ENCODE measurements around the gene TPK1. TPM values are rescaled to one million over a fixed set of nuclear protein-coding genes. Genes with fewer than 3 reads are reported as not detected.

TPK1 gene
- total and polyA plus RNA-seq, 2 of the 8 experiments (the other 6 are each of a cell fraction or from before 2014, with no cell fraction given), result 1.9 to 2.7 TPM

DNA sequence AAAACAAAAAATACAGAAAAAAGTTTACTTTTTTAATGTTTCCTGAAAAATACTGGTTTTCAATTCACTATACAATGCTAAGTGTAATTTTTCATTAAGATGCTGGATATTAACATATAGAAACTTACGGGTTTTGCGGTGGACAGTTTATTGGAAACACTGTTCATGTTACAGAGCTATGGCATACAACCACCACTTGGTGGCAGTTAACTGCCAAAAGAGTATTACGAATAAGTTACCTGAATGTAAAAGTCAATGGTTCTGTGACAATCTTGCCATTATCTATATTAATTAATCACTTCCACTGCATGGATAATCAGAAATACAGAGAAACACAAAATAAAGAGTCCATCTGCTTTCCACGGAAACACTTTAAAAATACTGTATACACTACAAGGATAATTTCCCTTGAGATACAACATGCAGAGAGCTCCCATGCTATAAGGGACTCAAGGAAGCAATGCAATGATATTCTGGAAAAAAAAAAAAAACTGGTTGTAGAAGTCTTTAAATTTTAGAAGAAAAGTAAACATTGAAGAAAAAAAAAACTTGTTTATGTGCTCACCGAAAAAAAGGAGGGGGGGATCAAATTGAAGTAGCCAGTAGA, 97.0 kb downstream of the TPK1 start:
- Histone ChIP-seq H2BK15ac (ENCODE audit: low read length) (no peak overlapping the region), H3K4me1 (replicated peaks in 1 of 4; ENCODE audit: control insufficient read depth in 3 of 4, insufficient read depth in 4 of 4, low read length in 3 of 4) (no peaks in the 10 kb centered on the region), H4K91ac (replicated peaks; ENCODE audit: insufficient read length, low read length) (no peak overlapping the region), H3K4ac (replicated peaks; ENCODE audit: insufficient read length, low read depth, low read length) (no peak overlapping the region), H3K9ac (replicated peaks in 1 of 4; ENCODE audit: extremely low read depth in 1 of 4, low read depth in 3 of 4, low read length in 3 of 4) (no peak overlapping the region), H3K23ac (ENCODE audit: insufficient read length) (no peak overlapping the region), H3K4me2 (ENCODE audit: insufficient read depth in 1 of 2, low read depth in 2 of 2, low read length in 2 of 2) (no peak overlapping the region), H3K56ac (replicated peaks; ENCODE audit: insufficient read length, low read depth, low read length) (no peak overlapping the region), H3K27me3 (replicated peaks in 1 of 4; ENCODE audit: control insufficient read depth in 3 of 4, extremely low read depth in 1 of 4, insufficient read depth in 3 of 4, low read length in 3 of 4) (no peaks in the 10 kb centered on the region), H2BK20ac (ENCODE audit: low read length) (no peak overlapping the region), H3K36me3 (ENCODE audit: control insufficient read depth in 2 of 4, insufficient read depth in 4 of 4, low read length in 3 of 4) (no peaks in the 10 kb centered on the region), H2BK120ac (replicated peaks; ENCODE audit: low read depth, low read length) (no peak overlapping the region), H2BK12ac (ENCODE audit: low read depth, low read length) (no peak overlapping the region), H3K14ac (ENCODE audit: insufficient read length) (no peak overlapping the region), H3K9me3 (ENCODE audit: insufficient read depth in 2 of 2, low read depth in 1 of 2, low read length in 1 of 2) (no peaks in the 10 kb centered on the region), H2BK5ac (ENCODE audit: low read depth, low read length) (no peak overlapping the region), H4K5ac (ENCODE audit: insufficient read length, low read depth, low read length) (no peak overlapping the region), H3K27ac (ENCODE audit: low read depth, low read length) (no peak overlapping the region), H2AFZ (ENCODE audit: low read length) (no peak overlapping the region), H4K8ac (ENCODE audit: extremely low read depth, insufficient read depth, low read length) (no peak overlapping the region), H3K79me1 (ENCODE audit: low read depth, low read length) (no peaks in the 10 kb centered on the region), H2AK5ac (ENCODE audit: low read depth, low read length) (no peak overlapping the region), H3K79me2 (ENCODE audit: control insufficient read depth in 1 of 2, insufficient read depth in 2 of 2, low read length in 2 of 2) (no peaks in the 10 kb centered on the region), H3K18ac (ENCODE audit: extremely low read depth, low read length) (no peak overlapping the region), H3K4me3 (ENCODE audit: extremely low read depth in 1 of 4, insufficient read depth in 2 of 4, low read depth in 3 of 4, low read length in 4 of 4) (no peak overlapping the region), H4K20me1 (replicated peaks in 1 of 2; ENCODE audit: control insufficient read depth in 1 of 2, insufficient read depth in 2 of 2, low read length in 2 of 2) (no peaks in the 10 kb centered on the region), H3K23me2 (ENCODE audit: low read depth, low read length) (no peaks in the 10 kb centered on the region)
- FAIRE-seq (peak; percentile 39), DNase-seq (ENCODE audit: low read depth in 1 of 2, low spot score in 2 of 2) (no peak)
- ChIA-PET POLR2A (ENCODE audit: partially characterized antibody) (no interaction called here), CTCF (ENCODE audit: partially characterized antibody) (interaction anchor here (0.6 to 5.9 kb wide), 23 partner anchors 10 to 820 kb away, joined by 3 to 30 read pairs (median 3); no protein-coding TSS in a partner anchor)
- TF ChIP-seq EZH2 (IDR thresholded peaks at IDR 0.05; ENCODE audit: low read depth, low read length, severe bottlenecking) (no peak), SIRT6 (IDR thresholded peaks at IDR 0.05; ENCODE audit: low read length) (no peak), TBP (IDR thresholded peaks at IDR 0.05; ENCODE audit: low read depth, low read length) (no peak), RAD21 (IDR thresholded peaks at IDR 0.05 in 1 of 2, conservative IDR thresholded peaks at IDR 0.05 in 1 of 2; ENCODE audit: low read depth in 2 of 2, low read length in 2 of 2) (peak; percentile 60 to 64)
- TF ChIP-seq, protein P1, sequence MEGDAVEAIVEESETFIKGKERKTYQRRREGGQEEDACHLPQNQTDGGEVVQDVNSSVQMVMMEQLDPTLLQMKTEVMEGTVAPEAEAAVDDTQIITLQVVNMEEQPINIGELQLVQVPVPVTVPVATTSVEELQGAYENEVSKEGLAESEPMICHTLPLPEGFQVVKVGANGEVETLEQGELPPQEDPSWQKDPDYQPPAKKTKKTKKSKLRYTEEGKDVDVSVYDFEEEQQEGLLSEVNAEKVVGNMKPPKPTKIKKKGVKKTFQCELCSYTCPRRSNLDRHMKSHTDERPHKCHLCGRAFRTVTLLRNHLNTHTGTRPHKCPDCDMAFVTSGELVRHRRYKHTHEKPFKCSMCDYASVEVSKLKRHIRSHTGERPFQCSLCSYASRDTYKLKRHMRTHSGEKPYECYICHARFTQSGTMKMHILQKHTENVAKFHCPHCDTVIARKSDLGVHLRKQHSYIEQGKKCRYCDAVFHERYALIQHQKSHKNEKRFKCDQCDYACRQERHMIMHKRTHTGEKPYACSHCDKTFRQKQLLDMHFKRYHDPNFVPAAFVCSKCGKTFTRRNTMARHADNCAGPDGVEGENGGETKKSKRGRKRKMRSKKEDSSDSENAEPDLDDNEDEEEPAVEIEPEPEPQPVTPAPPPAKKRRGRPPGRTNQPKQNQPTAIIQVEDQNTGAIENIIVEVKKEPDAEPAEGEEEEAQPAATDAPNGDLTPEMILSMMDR (IDR thresholded peaks at IDR 0.05; ENCODE audit: control extremely low read depth in 1 of 3, insufficient read depth in 1 of 3, low read depth in 1 of 3, low read length in 3 of 3), result peak in 2 of 3 experiments; percentile 36 to 63; a peak in 2 of 4 replicates
- WGBS, 2 experiments (ENCODE audit: extremely low coverage in 1 of 2, insufficient coverage in 1 of 2, insufficient read length in 1 of 2, insufficient replicate concordance in 2 of 2, low coverage in 1 of 2, low lambda C conversion rate in 2 of 2, missing lambda C conversion rate in 1 of 2), result 75% methylated on average over 5 of the region's 5 CpGs; no CpG with 5 or more reads in 1 of the 2 experiments

All from H1 (cell line).